Neural crest cell (in vitro differentiated cells): ENCODE measurements around the gene NCR3LG1. TPM values are rescaled to one million over a fixed set of nuclear protein-coding genes. Genes with fewer than 3 reads are reported as not detected.
A peak's percentile ranks its signal among the peaks of the same experiment; 100 is the strongest.

Experiments used
- DNase-seq: peaks from one replicate; pipeline ENCODE4 v3.0.0; 2021; ENCODE audit warnings: low read depth, mixed read lengths, low spot score
- H3K27ac Mint-ChIP-seq: one replicate; pipeline ENCODE4 v1.8.0; 2021; ENCODE audit warnings: mild to moderate bottlenecking, mixed read lengths; ENCODE audit not compliant: unreplicated experiment
- H3K27me3 Mint-ChIP-seq: 2 replicates; pipeline ENCODE4 v1.8.0; 2021; ENCODE audit warnings: low read depth, mild to moderate bottlenecking, mixed read lengths
- H3K36me3 Mint-ChIP-seq: 2 replicates; pipeline ENCODE4 v1.8.0; 2021; ENCODE audit warnings: low read depth, mild to moderate bottlenecking, mixed read lengths
- H3K4me1 Mint-ChIP-seq: 2 replicates; pipeline ENCODE4 v1.8.0; 2021; ENCODE audit warnings: mixed read lengths
- H3K4me3 Mint-ChIP-seq: one replicate; pipeline ENCODE4 v1.8.0; 2021; ENCODE audit warnings: mild to moderate bottlenecking, mixed read lengths
- H3K9me3 Mint-ChIP-seq: 2 replicates; pipeline ENCODE4 v1.8.0; 2021; ENCODE audit warnings: mixed read lengths
- total RNA-seq: library from RNA; stranded (reverse); gene quantifications from 2 replicates; pipeline ENCODE4 v1.2.1, GENCODE V29; 2021
- TF ChIP-seq, protein P1 (sequence below): fragments of 200-600 bp; sonication (generic); conservative IDR thresholded peaks from 2 replicates; pipeline ENCODE4 v1.5.0; 2021; ENCODE audit warnings: antibody characterized with exemption, mild to moderate bottlenecking

Gene NCR3LG1
- total RNA-seq, 1 donor from 2014 or later, result 18.8 TPM

GRCh38 chr11:17403980-17404759, 52.6 kb downstream of the NCR3LG1 start:
- no peaks in the 10 kb centered on the region for H3K9me3 Mint-ChIP-seq

GRCh38 chr11:17405232-17406005, 53.8 kb downstream of the NCR3LG1 start:
- peaks cover 4% of the 10 kb centered on the region for H3K4me1 Mint-ChIP-seq
- peak overlapping the region; percentile 93 for H3K27ac Mint-ChIP-seq
- TF ChIP-seq, protein P1, sequence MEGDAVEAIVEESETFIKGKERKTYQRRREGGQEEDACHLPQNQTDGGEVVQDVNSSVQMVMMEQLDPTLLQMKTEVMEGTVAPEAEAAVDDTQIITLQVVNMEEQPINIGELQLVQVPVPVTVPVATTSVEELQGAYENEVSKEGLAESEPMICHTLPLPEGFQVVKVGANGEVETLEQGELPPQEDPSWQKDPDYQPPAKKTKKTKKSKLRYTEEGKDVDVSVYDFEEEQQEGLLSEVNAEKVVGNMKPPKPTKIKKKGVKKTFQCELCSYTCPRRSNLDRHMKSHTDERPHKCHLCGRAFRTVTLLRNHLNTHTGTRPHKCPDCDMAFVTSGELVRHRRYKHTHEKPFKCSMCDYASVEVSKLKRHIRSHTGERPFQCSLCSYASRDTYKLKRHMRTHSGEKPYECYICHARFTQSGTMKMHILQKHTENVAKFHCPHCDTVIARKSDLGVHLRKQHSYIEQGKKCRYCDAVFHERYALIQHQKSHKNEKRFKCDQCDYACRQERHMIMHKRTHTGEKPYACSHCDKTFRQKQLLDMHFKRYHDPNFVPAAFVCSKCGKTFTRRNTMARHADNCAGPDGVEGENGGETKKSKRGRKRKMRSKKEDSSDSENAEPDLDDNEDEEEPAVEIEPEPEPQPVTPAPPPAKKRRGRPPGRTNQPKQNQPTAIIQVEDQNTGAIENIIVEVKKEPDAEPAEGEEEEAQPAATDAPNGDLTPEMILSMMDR, result no peak
- H3K4me3 Mint-ChIP-seq, result no peak overlapping the region
- no peaks in the 10 kb centered on the region for H3K27me3 Mint-ChIP-seq
- no peak for DNase-seq
- no peaks in the 10 kb centered on the region for H3K9me3 Mint-ChIP-seq
- no peaks in the 10 kb centered on the region for H3K36me3 Mint-ChIP-seq

More at GRCh38 chr11:17403980-17404759, 52.6 kb downstream of the NCR3LG1 start:
- no peak for DNase-seq
- no peaks in the 10 kb centered on the region for H3K27me3 Mint-ChIP-seq
- TF ChIP-seq, protein P1, result no peak
- no peaks in the 10 kb centered on the region for H3K36me3 Mint-ChIP-seq
- no peak overlapping the region for H3K27ac Mint-ChIP-seq
- H3K4me3 Mint-ChIP-seq, result no peak overlapping the region
- peaks cover 4% of the 10 kb centered on the region for H3K4me1 Mint-ChIP-seq

GRCh38 chr11:17406082-17406817, 54.6 kb downstream of the NCR3LG1 start:
- Mint-ChIP-seq H3K27ac (peak overlapping the region; percentile 43), H3K9me3 (no peaks in the 10 kb centered on the region), H3K27me3 (no peaks in the 10 kb centered on the region), H3K4me1 (peaks cover 4% of the 10 kb centered on the region), H3K36me3 (no peaks in the 10 kb centered on the region), H3K4me3 (no peak overlapping the region)
- no peak for DNase-seq
- TF ChIP-seq, protein P1, result no peak

DNA sequence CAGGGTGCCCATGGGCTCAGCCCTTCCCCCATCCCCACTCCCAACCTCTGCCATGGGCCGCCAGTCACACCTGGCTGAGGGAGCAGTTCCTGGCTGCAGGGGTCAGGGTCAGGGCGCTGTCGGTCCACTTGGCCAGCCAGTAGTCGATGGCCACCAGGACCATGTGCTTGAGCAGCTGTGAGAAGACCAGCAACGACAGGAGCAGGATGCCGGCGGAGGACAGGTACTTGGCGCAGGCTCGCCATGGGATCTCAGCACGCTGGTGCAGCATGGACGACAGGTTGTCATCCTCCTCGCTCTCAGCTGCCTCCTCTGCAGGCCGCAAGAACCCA, 55.2 kb downstream of the NCR3LG1 start:
- Mint-ChIP-seq H3K27ac (no peak overlapping the region), H3K27me3 (no peaks in the 10 kb centered on the region), H3K9me3 (no peaks in the 10 kb centered on the region), H3K4me1 (peaks cover 4% of the 10 kb centered on the region), H3K36me3 (no peaks in the 10 kb centered on the region), H3K4me3 (no peak overlapping the region)
- no peak for DNase-seq
- TF ChIP-seq, protein P1, result no peak

DNA sequence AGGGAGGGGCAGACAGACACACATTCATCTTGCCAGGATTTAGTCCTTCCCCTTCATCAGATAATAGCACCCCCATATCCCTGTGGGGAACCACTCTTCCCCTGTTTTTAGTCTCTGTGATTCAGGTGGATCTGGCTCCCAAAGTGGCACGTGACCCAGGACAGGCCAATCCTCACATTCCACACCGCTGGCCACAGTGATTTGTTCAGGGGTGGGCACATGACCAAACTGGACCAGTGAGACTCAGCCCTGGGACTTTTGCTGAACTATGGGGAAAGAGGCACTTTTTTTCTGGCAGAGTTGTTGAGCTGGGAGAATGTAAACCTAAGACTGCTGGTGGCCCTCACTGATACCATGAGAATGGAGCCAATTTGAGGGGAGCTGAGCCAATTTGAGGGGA, 56.0 kb downstream of the NCR3LG1 start:
- TF ChIP-seq, protein P1, result no peak
- Mint-ChIP-seq H3K9me3 (no peaks in the 10 kb centered on the region), H3K27ac (no peak overlapping the region)

More for the DNA sequence above, 56.0 kb downstream of the NCR3LG1 start:
- peaks cover 11% of the 10 kb centered on the region for H3K4me1 Mint-ChIP-seq
- no peaks in the 10 kb centered on the region for H3K36me3 Mint-ChIP-seq
- no peak overlapping the region for H3K4me3 Mint-ChIP-seq
- no peaks in the 10 kb centered on the region for H3K27me3 Mint-ChIP-seq
- DNase-seq, result no peak
